Mesenchymal stem cell (in vitro differentiated cells and primary cell): Measurements from ENCODE around the gene RASAL3.

ENCODE experiments used
- DNase-seq: peaks from one replicate; pipeline ENCODE4 v3.0.0-alpha.2; 2013
- H2AFZ ChIP-seq: one replicate; pipeline ENCODE4 v1.6.1; 2013; ENCODE audit warnings: low read depth, mild to moderate bottlenecking, control low read depth, inconsistent platforms, low read length, moderate library complexity
- H2AK5ac ChIP-seq: 2 replicates; pipeline ENCODE4 v1.6.1; 2013; ENCODE audit warnings: low read length, moderate library complexity, mild to moderate bottlenecking, inconsistent platforms; ENCODE audit not compliant: severe bottlenecking
- H2BK120ac ChIP-seq: one replicate; pipeline ENCODE4 v1.6.1; 2013; ENCODE audit warnings: low read depth, mild to moderate bottlenecking, inconsistent platforms, low read length, moderate library complexity
- H2BK12ac ChIP-seq, 2 experiments: one replicate each; pipeline ENCODE4 v1.6.1; 2013; ENCODE audit warnings: inconsistent platforms in 2 of 2, low read length in 2 of 2, mild to moderate bottlenecking in 2 of 2, moderate library complexity in 2 of 2, control low read depth in 1 of 2
- H2BK15ac ChIP-seq: one replicate; pipeline ENCODE4 v1.6.1; 2013; ENCODE audit warnings: mild to moderate bottlenecking, low read depth, inconsistent platforms; ENCODE audit not compliant: poor library complexity, severe bottlenecking
- H2BK5ac ChIP-seq: 2 replicates; pipeline ENCODE4 v1.6.1; 2013; ENCODE audit warnings: low read depth, mild to moderate bottlenecking, low read length, control low read depth, inconsistent platforms; ENCODE audit not compliant: poor library complexity, severe bottlenecking
- H3K14ac ChIP-seq, 2 experiments: one replicate each; pipeline ENCODE4 v1.6.1; 2013; ENCODE audit warnings: inconsistent platforms in 2 of 2, low read length in 2 of 2, control low read depth in 1 of 2, mild to moderate bottlenecking in 1 of 2, moderate library complexity in 1 of 2
- H3K18ac ChIP-seq, 2 experiments: one replicate each; pipeline ENCODE4 v1.6.1; 2013; ENCODE audit warnings: inconsistent platforms in 2 of 2, low read length in 2 of 2, control low read depth in 1 of 2, low read depth in 1 of 2, mild to moderate bottlenecking in 1 of 2
- H3K23ac ChIP-seq, 2 experiments: one replicate each; pipeline ENCODE4 v1.6.1; 2013; ENCODE audit warnings: inconsistent platforms in 2 of 2, low read length in 2 of 2, mild to moderate bottlenecking in 2 of 2, moderate library complexity in 2 of 2, control low read depth in 1 of 2
- H3K27ac ChIP-seq: 2 replicates; pipeline ENCODE4 v1.5.1; 2013; ENCODE audit warnings: mild to moderate bottlenecking, moderate library complexity, low read length, control low read depth, inconsistent platforms; ENCODE audit not compliant: poor library complexity, severe bottlenecking
- H3K27me3 ChIP-seq, 2 experiments: 2 replicates each; pipeline versions ENCODE4 v1.6.1 to v1.7.0; 2013; ENCODE audit warnings: low read length in 2 of 2, mild to moderate bottlenecking in 2 of 2, moderate library complexity in 2 of 2, control low read depth in 1 of 2, inconsistent platforms in 1 of 2; ENCODE audit not compliant: control insufficient read depth in 1 of 2, insufficient read depth in 1 of 2
- H3K36me3 ChIP-seq, 2 experiments: 2 replicates each; pipeline versions ENCODE4 v1.6.1 to v1.7.0; 2013; ENCODE audit warnings: low read length in 2 of 2, control low read depth in 1 of 2, inconsistent platforms in 1 of 2, low read depth in 1 of 2, mild to moderate bottlenecking in 1 of 2; ENCODE audit not compliant: insufficient read depth in 2 of 2, control insufficient read depth in 1 of 2
- H3K4ac ChIP-seq, 2 experiments: one replicate each; pipeline ENCODE4 v1.6.1; 2013; ENCODE audit warnings: inconsistent platforms in 2 of 2, low read length in 2 of 2, mild to moderate bottlenecking in 2 of 2, moderate library complexity in 2 of 2, control low read depth in 1 of 2, low read depth in 1 of 2
- H3K4me1 ChIP-seq: 2 replicates; pipeline ENCODE4 v1.6.1; 2013; ENCODE audit warnings: low read depth, low read length, control low read depth; ENCODE audit not compliant: control insufficient read depth, insufficient read depth
- H3K4me2 ChIP-seq: 2 replicates; pipeline ENCODE4 v1.6.1; 2013; ENCODE audit warnings: low read length, mild to moderate bottlenecking, inconsistent platforms; ENCODE audit not compliant: poor library complexity, severe bottlenecking
- H3K4me3 ChIP-seq, 2 experiments: 2 replicates each; pipeline versions ENCODE4 v1.5.1 to v1.7.0; 2013; ENCODE audit warnings: low read length in 2 of 2, mild to moderate bottlenecking in 2 of 2, control low read depth in 1 of 2, low read depth in 1 of 2; ENCODE audit not compliant: insufficient read depth in 1 of 2
- H3K79me1 ChIP-seq: replicated peaks from 2 replicates; pipeline ENCODE4 v1.6.1; 2013; ENCODE audit warnings: mild to moderate bottlenecking, control low read depth, low read length, inconsistent platforms; ENCODE audit not compliant: poor library complexity, severe bottlenecking
- H3K9ac ChIP-seq: 2 replicates; pipeline ENCODE4 v1.7.0; 2013; ENCODE audit warnings: mild to moderate bottlenecking, low read length, moderate library complexity
- H3K9me3 ChIP-seq: 2 replicates; pipeline ENCODE4 v1.7.0; 2013; ENCODE audit warnings: mild to moderate bottlenecking, low read length; ENCODE audit not compliant: control insufficient read depth
- H4K8ac ChIP-seq: one replicate; pipeline ENCODE4 v1.6.1; 2013; ENCODE audit warnings: inconsistent platforms, mild to moderate bottlenecking, low read length, moderate library complexity
- H4K91ac ChIP-seq: one replicate; pipeline ENCODE4 v1.6.1; 2013; ENCODE audit warnings: mild to moderate bottlenecking, low read length, inconsistent platforms
- WGBS: methylation state at CpG from one replicate; pipeline ENCODE4 v1.1.7; 2013; ENCODE audit warnings: mixed read lengths; 5-methylcytosine and 5-hydroxymethylcytosine counted together

RASAL3 gene

DNA sequence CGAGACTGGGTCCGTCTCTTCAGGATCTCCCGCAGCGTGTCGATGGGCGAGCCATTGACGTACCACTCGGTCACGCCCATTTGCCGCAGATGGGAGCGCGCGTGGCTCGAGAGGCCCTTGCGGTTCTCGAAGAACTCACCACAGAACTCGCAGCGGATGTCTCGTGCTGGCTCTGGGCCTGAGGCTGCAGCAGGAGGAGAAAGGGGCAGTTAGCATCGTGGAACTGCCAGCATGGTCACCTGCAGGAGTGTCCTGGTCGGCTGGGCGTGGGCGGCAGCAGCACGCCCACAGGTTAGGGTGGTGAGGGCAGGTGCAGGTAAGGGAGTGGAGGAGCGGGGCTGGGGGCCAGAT, 37.0 kb downstream of the RASAL3 start:
- Histone ChIP-seq H2BK12ac (no peak overlapping the region), H2BK15ac (no peak overlapping the region), H3K14ac (no peak overlapping the region), H3K36me3 (peaks cover 58 to 86% of the 10 kb centered on the region in 2 experiments), H2AK5ac (no peak overlapping the region), H3K27me3 (no peaks in the 10 kb centered on the region), H3K9ac (no peak overlapping the region), H2BK120ac (no peak overlapping the region), H3K27ac (no peak overlapping the region), H3K4me1 (peaks cover 20% of the 10 kb centered on the region), H2AFZ (no peak overlapping the region), H3K9me3 (peaks cover 8% of the 10 kb centered on the region), H3K4me2 (no peak overlapping the region), H3K79me1 (peaks cover 57% of the 10 kb centered on the region), H3K18ac (no peak overlapping the region), H3K23ac (no peak overlapping the region), H4K91ac (no peak overlapping the region), H3K4ac (no peak overlapping the region), H4K8ac (no peak overlapping the region), H3K4me3 (no peak overlapping the region), H2BK5ac (no peak overlapping the region)
- 97% methylated on average over 25 of the region's 25 CpGs for WGBS
- no peak for DNase-seq

DNA sequence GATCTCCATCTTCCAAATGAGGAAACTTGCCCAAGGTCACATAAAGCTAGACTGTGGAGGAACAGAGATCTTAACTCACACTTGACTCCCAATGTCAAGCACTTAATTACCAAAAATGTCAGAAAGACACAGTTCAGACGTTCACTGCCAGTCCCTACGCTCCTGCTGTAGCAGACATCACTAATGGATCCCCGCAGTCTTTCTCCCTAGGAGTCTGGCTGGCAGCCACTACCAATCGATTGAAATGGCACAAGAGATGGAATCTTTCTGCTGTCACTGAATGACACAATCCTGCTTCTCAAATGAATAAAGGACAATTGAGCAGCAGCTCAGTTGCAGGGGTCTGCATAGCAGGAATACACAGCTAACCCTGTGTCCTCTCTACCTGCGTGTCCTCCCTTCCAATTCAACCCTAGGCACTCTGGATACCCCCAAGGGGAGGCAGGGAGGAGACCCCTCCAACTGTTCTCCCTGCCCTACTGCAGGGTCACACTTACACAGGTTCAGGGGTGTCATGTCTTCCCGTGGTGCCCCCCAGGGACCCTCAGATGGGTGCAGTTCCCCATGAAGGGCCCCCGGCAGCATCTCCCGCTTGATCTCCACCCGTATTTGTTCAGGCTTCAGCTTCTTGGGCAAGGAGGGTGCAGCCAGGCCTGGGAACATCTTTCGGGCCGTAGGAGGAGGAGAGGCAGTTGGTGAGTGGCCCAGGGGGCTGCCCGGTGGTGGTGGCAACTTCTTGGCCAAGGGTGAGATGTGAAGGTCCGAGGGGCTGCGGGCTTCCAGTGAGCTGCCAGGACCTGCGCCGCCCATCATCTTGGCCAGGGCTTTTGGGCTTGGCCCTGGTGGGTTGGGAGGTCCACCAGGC, 37.6 kb downstream of the RASAL3 start:
- H3K27ac ChIP-seq: no peak overlapping the region
- H3K4me3 ChIP-seq: no peak overlapping the region
- H3K27me3 ChIP-seq: no peaks in the 10 kb centered on the region
- no peak overlapping the region for H2BK12ac ChIP-seq
- no peak overlapping the region for H4K8ac ChIP-seq
- H3K9me3 ChIP-seq: peaks cover 8% of the 10 kb centered on the region
- H3K36me3 ChIP-seq: peaks cover 64 to 90% of the 10 kb centered on the region in 2 experiments
- H2AK5ac ChIP-seq: no peak overlapping the region
- no peak overlapping the region for H3K4me2 ChIP-seq
- no peak for DNase-seq
- no peak overlapping the region for H4K91ac ChIP-seq
- H2BK15ac ChIP-seq: no peak overlapping the region
- no peak overlapping the region for H3K23ac ChIP-seq
- H3K9ac ChIP-seq: no peak overlapping the region
- 89% methylated on average over 16 of the region's 16 CpGs for WGBS
- peaks cover 57% of the 10 kb centered on the region for H3K79me1 ChIP-seq
- no peak overlapping the region for H2BK120ac ChIP-seq
- H2BK5ac ChIP-seq: no peak overlapping the region
- H3K4ac ChIP-seq: no peak overlapping the region
- peaks cover 19% of the 10 kb centered on the region for H3K4me1 ChIP-seq
- no peak overlapping the region for H3K14ac ChIP-seq
- no peak overlapping the region for H2AFZ ChIP-seq
- H3K18ac ChIP-seq: no peak overlapping the region

DNA sequence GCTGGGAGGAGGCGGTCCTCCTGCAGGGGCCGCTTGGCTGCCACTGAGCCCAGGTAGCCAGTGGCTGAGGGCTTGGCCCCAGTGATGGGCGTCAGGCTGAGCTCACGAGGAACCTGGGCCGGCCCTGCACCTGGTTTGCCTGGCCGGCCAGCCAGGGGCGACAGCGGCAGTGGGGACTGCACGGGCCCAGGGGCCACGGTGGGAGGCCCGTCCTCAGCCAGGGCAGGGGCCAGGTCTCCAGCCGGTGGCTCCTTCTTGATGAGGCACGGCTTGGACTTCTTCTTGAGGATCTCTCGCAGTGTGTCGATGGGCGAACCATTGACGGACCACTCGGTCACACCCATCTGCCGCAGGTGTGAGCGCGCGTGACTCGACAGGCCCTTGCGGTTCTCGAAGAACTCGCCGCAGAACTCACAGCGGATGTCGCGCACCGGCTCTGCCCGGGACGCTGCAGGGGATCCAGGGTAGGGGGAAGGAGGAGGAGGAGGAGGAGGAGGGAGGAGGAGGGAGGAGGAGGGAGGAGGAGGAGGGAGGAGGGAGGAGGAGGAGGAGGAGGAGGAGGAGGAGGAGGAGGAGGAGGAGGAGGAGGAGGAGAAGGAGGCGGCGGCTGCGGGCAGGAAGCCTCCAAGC, 38.9 kb downstream of the RASAL3 start:
- peak overlapping the region in 1 of 2 experiments; percentile 20 for H3K4me3 ChIP-seq
- H3K4ac ChIP-seq: no peak overlapping the region
- H3K79me1 ChIP-seq: peaks cover 57% of the 10 kb centered on the region
- no peak overlapping the region for H3K4me2 ChIP-seq
- peaks cover 66 to 94% of the 10 kb centered on the region in 2 experiments for H3K36me3 ChIP-seq
- H2AFZ ChIP-seq: no peak overlapping the region
- H3K27ac ChIP-seq: no peak overlapping the region
- peaks cover 6% of the 10 kb centered on the region for H3K4me1 ChIP-seq
- 97% methylated on average over 20 of the region's 36 CpGs for WGBS
- no peak overlapping the region for H4K8ac ChIP-seq
- DNase-seq: no peak
- no peak overlapping the region for H3K14ac ChIP-seq
- H2BK120ac ChIP-seq: no peak overlapping the region
- no peak overlapping the region for H4K91ac ChIP-seq
- H3K9ac ChIP-seq: no peak overlapping the region
- no peak overlapping the region for H2AK5ac ChIP-seq
- H2BK15ac ChIP-seq: no peak overlapping the region
- H2BK5ac ChIP-seq: no peak overlapping the region
- peaks cover 8% of the 10 kb centered on the region for H3K9me3 ChIP-seq
- no peak overlapping the region for H3K23ac ChIP-seq
- no peak overlapping the region for H2BK12ac ChIP-seq
- H3K27me3 ChIP-seq: no peaks in the 10 kb centered on the region
- H3K18ac ChIP-seq: no peak overlapping the region

DNA sequence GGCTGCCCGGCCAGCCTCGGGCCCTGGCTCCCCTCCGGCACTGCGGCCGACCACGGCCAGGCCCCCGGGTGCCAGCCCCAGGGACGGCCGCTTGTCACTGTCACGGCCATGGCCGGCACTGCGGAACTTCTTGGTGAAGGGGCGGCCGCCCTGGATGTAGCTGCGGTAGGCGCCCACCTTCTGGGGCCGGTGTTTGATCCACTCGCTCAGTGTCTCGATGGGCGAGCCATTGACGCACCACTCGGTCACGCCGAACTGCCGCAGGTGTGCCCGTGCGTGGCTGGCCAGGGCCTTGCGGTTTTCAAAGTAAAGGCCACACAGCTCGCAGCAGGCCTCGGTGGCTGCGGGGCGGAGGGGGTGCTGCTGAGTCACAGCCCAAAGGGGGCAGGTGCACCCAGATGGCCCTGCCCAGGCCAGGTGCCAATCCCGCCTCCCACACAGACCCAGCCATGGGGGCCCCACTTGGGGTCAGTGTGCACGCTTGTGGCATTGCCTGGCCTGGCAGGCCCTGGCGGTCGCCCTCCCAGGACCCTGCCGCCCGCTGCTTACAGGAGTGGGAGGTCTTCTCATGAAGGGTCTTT, 39.6 kb downstream of the RASAL3 start:
- DNase-seq: no peak
- Histone ChIP-seq H3K27ac (no peak overlapping the region), H3K4me2 (no peak overlapping the region), H3K4ac (no peak overlapping the region), H3K23ac (no peak overlapping the region), H2AFZ (no peak overlapping the region), H3K27me3 (no peaks in the 10 kb centered on the region), H3K79me1 (peaks cover 57% of the 10 kb centered on the region), H4K91ac (no peak overlapping the region), H3K4me3 (no peak overlapping the region), H3K9ac (no peak overlapping the region), H3K36me3 (peaks cover 69 to 90% of the 10 kb centered on the region in 2 experiments), H2AK5ac (no peak overlapping the region), H2BK15ac (no peak overlapping the region), H4K8ac (no peak overlapping the region), H2BK5ac (no peak overlapping the region), H2BK120ac (no peak overlapping the region), H3K9me3 (peaks cover 8% of the 10 kb centered on the region), H3K18ac (no peak overlapping the region), H3K14ac (no peak overlapping the region), H3K4me1 (peaks cover under 1% of the 10 kb centered on the region), H2BK12ac (no peak overlapping the region)
- 99% methylated on average over 38 of the region's 38 CpGs for WGBS
